BLaER1 (cell line): ENCODE data around the gene MCF2L.
"Not testable (repeated sequence)": the region's sequence is repeated elsewhere in the genome, so short reads cannot be mapped to it uniquely, and the experiment has no call there.

ENCODE experiments used
- H3K27ac ChIP-seq: shearing (Covaris generic); formaldehyde crosslinking; 2 replicates; pipeline ENCODE4 v1.8.1; 2022
- H3K27me3 ChIP-seq: shearing (Covaris generic); formaldehyde crosslinking; 2 replicates; pipeline ENCODE4 v1.8.1; 2022
- H3K36me3 ChIP-seq: shearing (Covaris generic); formaldehyde crosslinking; 2 replicates; pipeline ENCODE4 v1.8.1; 2022
- H3K4me1 ChIP-seq: shearing (Covaris generic); formaldehyde crosslinking; 2 replicates; pipeline ENCODE4 v1.8.1; 2022
- H3K4me2 ChIP-seq: shearing (Covaris generic); formaldehyde crosslinking; 2 replicates; pipeline ENCODE4 v1.8.1; 2022
- H3K4me3 ChIP-seq: shearing (Covaris generic); formaldehyde crosslinking; 2 replicates; pipeline ENCODE4 v1.8.1; 2022
- H3K9ac ChIP-seq: shearing (Covaris generic); formaldehyde crosslinking; 2 replicates; pipeline ENCODE4 v1.8.1; 2022
- H3K9me3 ChIP-seq: shearing (Covaris generic); formaldehyde crosslinking; 2 replicates; pipeline ENCODE4 v1.8.1; 2022
- H4K20me1 ChIP-seq: shearing (Covaris generic); formaldehyde crosslinking; 2 replicates; pipeline ENCODE4 v1.8.1; 2022
- Cebpa-rat ChIP-seq: shearing (Covaris generic); IDR thresholded peaks from 2 replicates; pipeline ENCODE4 v1.8.1; 2022

Gene MCF2L

DNA sequence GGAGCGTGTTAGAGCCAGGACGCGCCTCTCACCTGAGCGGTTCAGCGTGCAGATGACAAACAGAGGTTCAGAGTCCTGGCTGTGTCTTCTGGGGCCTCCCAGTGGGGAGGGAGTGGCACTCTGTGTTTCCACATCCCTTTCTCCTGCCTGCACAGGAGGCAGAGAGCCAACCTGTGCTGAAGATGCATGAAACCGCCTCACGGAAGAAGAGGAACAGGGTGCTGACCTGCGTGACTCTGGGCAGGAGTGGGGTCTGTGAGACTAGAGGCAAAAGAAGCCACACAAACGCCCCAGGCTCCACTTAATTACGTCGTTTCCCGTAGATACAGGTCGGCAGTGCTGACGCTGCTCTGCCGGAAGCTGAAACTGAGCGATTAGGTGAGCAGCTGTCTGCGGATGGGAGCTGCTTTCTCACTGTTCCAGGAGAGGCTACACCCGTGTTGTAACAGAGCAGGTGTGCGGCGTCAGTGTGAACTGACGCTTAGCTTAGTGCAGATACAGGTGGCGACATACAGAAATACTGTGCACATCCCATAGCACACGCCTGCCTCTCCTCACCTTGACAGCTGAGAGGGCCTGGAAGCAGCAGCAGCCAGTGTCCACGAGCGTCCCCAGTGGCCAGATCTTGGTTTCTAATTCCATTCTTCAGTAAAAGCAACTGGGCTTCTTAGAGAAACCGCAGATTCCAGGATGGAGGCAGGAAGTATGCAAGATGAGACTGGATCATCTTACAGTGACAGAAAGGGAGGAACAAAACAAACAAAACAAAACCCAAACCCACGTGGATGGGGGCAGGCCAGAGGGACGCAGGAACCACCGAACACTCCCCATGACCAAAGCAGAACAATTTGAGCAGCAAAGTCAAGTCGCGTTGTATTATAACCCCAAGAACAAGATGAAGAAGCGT lies 37.7 kb upstream of the MCF2L start:
- Histone ChIP-seq H4K20me1 (peaks cover 16% of the 10 kb centered on the region; the same call in 1 of the 2 replicates), H3K4me3 (no peak overlapping the region), H3K27ac (no peak overlapping the region), H3K36me3 (no peaks in the 10 kb centered on the region), H3K9me3 (no peaks in the 10 kb centered on the region), H3K4me1 (peaks cover 21% of the 10 kb centered on the region), H3K27me3 (peaks cover 37% of the 10 kb centered on the region), H3K9ac (no peak overlapping the region), H3K4me2 (no peak overlapping the region)
- TF ChIP-seq Cebpa-rat = no peak

DNA sequence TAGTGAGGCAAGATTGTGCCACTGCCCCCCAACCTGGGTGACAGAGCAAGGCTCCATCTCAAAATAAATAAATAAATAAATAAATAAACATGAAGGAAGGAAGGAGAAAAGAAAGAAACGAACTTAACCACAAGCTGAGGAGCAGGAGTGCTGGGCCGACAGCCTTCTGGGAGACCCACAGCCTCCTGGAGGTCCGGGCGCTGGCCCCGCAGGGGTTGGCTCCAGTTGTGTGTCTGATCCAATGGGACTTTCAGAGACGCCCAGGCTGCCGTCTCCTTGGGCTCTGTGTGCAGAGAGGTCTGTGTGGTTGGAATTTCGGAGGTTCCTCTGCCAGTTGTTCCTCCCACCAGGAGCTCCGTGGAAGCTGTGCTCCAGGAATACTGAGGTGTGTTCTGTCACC lies 36.0 kb upstream of the MCF2L start:
- no peak overlapping the region for H3K4me2 ChIP-seq
- no peak for TF ChIP-seq Cebpa-rat
- peaks cover 21% of the 10 kb centered on the region for H3K4me1 ChIP-seq
- no peak overlapping the region for H3K27ac ChIP-seq
- H3K4me3 ChIP-seq = no peak overlapping the region
- H3K27me3 ChIP-seq = peaks cover 32% of the 10 kb centered on the region
- H4K20me1 ChIP-seq = peaks cover 16% of the 10 kb centered on the region; the same call in 1 of the 2 replicates
- no peaks in the 10 kb centered on the region for H3K36me3 ChIP-seq
- no peaks in the 10 kb centered on the region for H3K9me3 ChIP-seq
- no peak overlapping the region for H3K9ac ChIP-seq

DNA sequence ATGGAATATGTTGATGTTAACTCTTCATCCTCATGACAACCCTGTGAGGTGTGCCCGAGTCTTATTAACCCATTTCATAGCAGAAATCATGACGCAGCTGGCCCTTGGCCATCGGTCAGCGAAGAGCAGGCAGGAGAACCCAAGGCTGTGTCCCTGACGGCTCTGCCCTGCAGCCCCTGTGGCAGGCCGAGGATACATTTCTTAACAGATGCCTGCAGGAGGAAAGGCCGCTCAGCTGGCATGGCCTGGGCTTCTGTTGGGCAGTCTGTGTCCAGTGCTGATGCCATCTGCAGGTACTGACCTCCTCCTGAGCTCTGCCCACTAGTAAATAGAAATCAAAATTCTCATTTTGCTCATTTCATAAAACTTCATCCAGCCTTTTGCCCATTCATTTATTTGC lies 35.4 kb upstream of the MCF2L start:
- H3K36me3 ChIP-seq = no peaks in the 10 kb centered on the region
- H3K4me3 ChIP-seq = no peak overlapping the region
- H4K20me1 ChIP-seq = peaks cover 13% of the 10 kb centered on the region; the same call in 1 of the 2 replicates
- no peak for TF ChIP-seq Cebpa-rat
- no peak overlapping the region for H3K9ac ChIP-seq
- no peak overlapping the region for H3K27ac ChIP-seq
- peaks cover 21% of the 10 kb centered on the region for H3K4me1 ChIP-seq
- H3K4me2 ChIP-seq = peak overlapping the region; percentile 59
- no peaks in the 10 kb centered on the region for H3K9me3 ChIP-seq
- H3K27me3 ChIP-seq = peaks cover 25% of the 10 kb centered on the region

DNA sequence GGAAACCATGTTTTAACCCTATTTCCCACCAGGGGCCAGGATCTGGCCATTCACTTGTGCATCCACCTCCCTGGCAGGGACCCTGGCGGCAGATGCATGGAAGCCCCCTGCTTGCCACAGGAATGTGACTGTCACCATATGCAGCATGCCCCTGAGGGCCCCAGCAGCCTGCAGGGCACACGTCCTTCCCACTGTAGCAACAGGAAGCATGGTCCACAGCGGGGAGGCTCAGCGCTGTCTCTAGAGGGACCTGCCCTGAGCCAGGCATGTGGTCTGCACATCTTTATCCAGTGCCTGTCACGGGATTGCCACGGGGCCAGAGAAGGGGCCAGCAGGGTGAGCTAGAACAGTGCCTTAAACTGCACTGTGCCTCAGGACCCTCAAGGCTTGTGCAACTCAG lies 34.9 kb upstream of the MCF2L start:
- peaks cover 21% of the 10 kb centered on the region for H3K27me3 ChIP-seq
- no peaks in the 10 kb centered on the region for H3K36me3 ChIP-seq
- peaks cover 10% of the 10 kb centered on the region; the same call in 1 of the 2 replicates for H4K20me1 ChIP-seq
- no peak for TF ChIP-seq Cebpa-rat
- H3K9me3 ChIP-seq = no peaks in the 10 kb centered on the region
- peak overlapping the region; percentile 59 for H3K4me2 ChIP-seq
- peaks cover 21% of the 10 kb centered on the region for H3K4me1 ChIP-seq
- no peak overlapping the region for H3K27ac ChIP-seq
- H3K4me3 ChIP-seq = no peak overlapping the region
- no peak overlapping the region for H3K9ac ChIP-seq

DNA sequence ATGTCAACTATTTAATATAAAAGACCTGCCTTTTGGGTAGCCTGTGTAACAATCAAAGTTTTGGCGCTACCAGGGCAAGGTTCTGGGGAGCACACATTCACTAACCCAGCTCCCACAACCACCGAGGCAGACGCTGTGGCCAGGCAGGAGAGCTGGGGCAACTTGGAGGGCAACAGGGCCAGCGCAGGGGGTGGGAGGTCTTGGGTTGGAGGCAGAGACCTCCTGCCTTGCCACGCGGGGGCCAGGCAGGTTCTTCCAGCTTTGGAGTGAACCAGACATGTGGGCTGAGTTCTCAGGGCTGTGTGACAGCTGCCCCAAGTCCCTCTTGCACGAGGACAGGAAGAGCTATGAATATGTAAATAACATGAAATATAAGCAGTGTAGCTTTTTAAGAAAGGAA lies 30.3 kb upstream of the MCF2L start:
- no peak overlapping the region for H3K27ac ChIP-seq

DNA sequence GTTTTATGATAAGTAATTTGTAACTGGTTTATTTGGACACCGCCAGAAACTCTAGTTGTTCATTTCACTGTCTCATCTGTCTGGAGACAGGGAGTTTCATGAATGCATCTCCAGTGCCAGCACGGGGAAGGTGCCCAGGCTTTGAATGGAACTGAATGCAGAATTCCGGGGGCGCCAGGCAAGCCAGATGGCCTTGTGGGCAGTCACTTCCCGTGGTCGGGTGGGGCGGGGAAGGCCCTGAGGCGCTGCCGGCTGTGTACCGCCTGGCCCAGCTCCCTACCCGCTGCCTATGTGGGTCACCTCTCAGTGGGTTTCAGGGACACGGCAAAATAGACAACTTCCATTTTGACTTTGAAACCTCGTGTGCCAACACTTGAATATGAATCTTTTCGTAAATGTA lies 28.8 kb upstream of the MCF2L start:
- H3K9me3 ChIP-seq = peaks cover 14% of the 10 kb centered on the region
- H3K4me3 ChIP-seq = no peak overlapping the region
- no peak for TF ChIP-seq Cebpa-rat
- no peak overlapping the region for H3K9ac ChIP-seq
- no peaks in the 10 kb centered on the region for H3K36me3 ChIP-seq
- peaks cover 9% of the 10 kb centered on the region for H4K20me1 ChIP-seq
- H3K4me1 ChIP-seq = peaks cover 23% of the 10 kb centered on the region
- no peak overlapping the region for H3K27ac ChIP-seq
- peaks cover 39% of the 10 kb centered on the region for H3K27me3 ChIP-seq
- H3K4me2 ChIP-seq = peak overlapping the region; percentile 32

More for the DNA sequence above, 30.3 kb upstream of the MCF2L start:
- Histone ChIP-seq H3K4me1 (peaks cover 34% of the 10 kb centered on the region), H3K9me3 (peaks cover 13% of the 10 kb centered on the region), H3K36me3 (no peaks in the 10 kb centered on the region), H3K9ac (no peak overlapping the region), H4K20me1 (peaks cover 8% of the 10 kb centered on the region), H3K4me2 (no peak overlapping the region), H3K4me3 (no peak overlapping the region), H3K27me3 (peaks cover 24% of the 10 kb centered on the region)
- TF ChIP-seq Cebpa-rat = no peak

DNA sequence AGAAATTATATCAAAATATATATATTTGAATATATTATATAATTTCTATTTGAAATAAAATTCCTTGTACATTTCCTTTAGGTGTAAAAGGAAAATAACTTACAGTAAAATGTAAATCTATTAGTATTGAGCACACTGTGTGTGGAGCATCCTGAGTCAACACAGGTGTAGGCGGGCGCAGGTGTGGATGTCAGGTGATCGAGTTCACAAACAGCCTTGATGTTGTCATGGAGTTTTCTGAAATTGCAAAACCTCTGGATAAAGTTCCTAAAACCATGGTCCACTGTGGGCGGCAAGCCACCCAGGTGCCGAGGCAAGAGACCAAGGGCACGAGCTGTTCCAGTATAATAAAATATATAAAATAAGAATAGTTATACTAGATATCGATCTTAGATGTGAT lies 27.7 kb upstream of the MCF2L start:
- peaks cover 14% of the 10 kb centered on the region for H3K9me3 ChIP-seq
- H4K20me1 ChIP-seq = peaks cover 9% of the 10 kb centered on the region
- no peak for TF ChIP-seq Cebpa-rat
- H3K27ac ChIP-seq = no peak overlapping the region
- H3K4me3 ChIP-seq = no peak overlapping the region
- no peaks in the 10 kb centered on the region for H3K36me3 ChIP-seq
- no peak overlapping the region for H3K4me2 ChIP-seq
- peaks cover 23% of the 10 kb centered on the region for H3K4me1 ChIP-seq
- peaks cover 47% of the 10 kb centered on the region for H3K27me3 ChIP-seq
- H3K9ac ChIP-seq = no peak overlapping the region

DNA sequence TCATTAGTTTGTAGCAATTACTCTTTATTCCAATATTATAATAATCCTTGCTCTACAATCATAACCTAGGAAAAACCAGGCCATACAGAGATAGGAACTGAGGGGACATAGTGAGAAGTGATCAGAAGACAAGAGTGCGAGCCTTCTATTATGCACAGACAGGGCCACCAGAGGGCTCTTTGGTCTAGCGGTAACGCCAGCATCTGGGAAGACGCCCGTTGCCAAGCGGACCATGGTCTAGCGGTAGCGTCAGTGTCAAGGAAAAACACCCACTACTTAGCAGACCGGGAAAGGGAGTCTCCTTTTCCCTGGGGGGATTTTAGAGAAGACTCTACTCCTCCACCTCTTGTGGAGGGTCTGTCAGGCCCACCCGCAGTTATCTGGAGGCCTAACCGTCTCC lies 27.2 kb upstream of the MCF2L start:
- H3K9me3 ChIP-seq = peaks cover 14% of the 10 kb centered on the region
- H3K36me3 ChIP-seq, H3K27ac ChIP-seq, H3K9ac ChIP-seq, H4K20me1 ChIP-seq, H3K4me3 ChIP-seq: not testable (repeated sequence)
- H3K27me3 ChIP-seq = peaks cover 51% of the 10 kb centered on the region
- peaks cover 23% of the 10 kb centered on the region for H3K4me1 ChIP-seq
- peak overlapping the region; percentile 36; the same call in 1 of the 2 replicates for H3K4me2 ChIP-seq

DNA sequence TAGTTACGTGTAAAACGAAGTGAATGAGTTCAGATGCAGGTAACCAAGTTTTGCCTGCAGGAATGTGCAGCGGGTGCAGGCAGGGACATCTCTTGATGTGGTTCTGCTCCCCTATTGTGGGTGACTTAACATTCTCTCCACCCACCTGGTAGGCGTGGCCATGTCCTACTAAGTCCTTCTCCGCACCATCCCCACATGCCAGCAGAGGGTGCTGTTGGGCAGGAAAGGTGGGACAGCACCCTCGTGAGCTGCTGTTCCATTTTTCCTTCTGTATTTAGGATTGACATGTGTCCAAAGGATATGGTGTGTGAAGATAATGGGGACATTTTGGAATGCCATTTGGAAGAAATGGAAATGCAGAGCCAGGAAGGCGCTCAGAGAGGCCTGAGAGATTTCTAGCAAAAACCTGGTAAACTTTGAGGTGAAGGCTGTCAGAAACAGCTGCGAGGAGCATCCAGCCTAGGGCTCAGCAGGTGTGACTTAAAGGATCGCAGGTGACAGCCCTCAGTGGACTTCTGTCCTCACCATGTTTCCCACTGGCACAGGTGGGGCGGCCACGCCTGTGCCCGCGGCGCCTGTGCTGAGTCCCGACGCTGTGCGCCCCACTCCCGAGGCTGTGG lies 26.2 kb upstream of the MCF2L start:
- Histone ChIP-seq H3K4me3 (0 out of 2 replicates have a peak overlapping the region, but pooled peaks have one; percentile 3), H3K27ac (no peak overlapping the region), H3K36me3 (no peaks in the 10 kb centered on the region), H3K27me3 (peaks cover 58% of the 10 kb centered on the region), H4K20me1 (peaks cover 9% of the 10 kb centered on the region), H3K4me1 (peaks cover 23% of the 10 kb centered on the region), H3K9ac (no peak overlapping the region), H3K9me3 (peaks cover 14% of the 10 kb centered on the region), H3K4me2 (peak overlapping the region; percentile 8; the same call in 1 of the 2 replicates)
- TF ChIP-seq Cebpa-rat = no peak
